Vagina (tissue), 2 donors: ENCODE results near the gene PNMA8C.

Experiments used
- CTCF ChIP-seq, 3 experiments: fragments of 450-650 bp in 2 of 3; fragments of 200-600 bp in 1 of 3; sonication (generic) in 1 of 3; IDR thresholded peaks; one replicate each; pipeline ENCODE4 v1.5.1; 2017 to 2019; ENCODE audit warnings: antibody characterized with exemption in 3 of 3, mild to moderate bottlenecking in 2 of 3, moderate library complexity in 2 of 3
- POLR2AphosphoS5 ChIP-seq, 2 donors: sonication (generic); formaldehyde crosslinking; IDR thresholded peaks; one replicate each; pipeline ENCODE4 v1.9.0; 2017; ENCODE audit warnings: antibody characterized with exemption in 2 of 2, mild to moderate bottlenecking in 2 of 2, low read depth in 1 of 2; ENCODE audit not compliant: insufficient read depth in 1 of 2

DNA sequence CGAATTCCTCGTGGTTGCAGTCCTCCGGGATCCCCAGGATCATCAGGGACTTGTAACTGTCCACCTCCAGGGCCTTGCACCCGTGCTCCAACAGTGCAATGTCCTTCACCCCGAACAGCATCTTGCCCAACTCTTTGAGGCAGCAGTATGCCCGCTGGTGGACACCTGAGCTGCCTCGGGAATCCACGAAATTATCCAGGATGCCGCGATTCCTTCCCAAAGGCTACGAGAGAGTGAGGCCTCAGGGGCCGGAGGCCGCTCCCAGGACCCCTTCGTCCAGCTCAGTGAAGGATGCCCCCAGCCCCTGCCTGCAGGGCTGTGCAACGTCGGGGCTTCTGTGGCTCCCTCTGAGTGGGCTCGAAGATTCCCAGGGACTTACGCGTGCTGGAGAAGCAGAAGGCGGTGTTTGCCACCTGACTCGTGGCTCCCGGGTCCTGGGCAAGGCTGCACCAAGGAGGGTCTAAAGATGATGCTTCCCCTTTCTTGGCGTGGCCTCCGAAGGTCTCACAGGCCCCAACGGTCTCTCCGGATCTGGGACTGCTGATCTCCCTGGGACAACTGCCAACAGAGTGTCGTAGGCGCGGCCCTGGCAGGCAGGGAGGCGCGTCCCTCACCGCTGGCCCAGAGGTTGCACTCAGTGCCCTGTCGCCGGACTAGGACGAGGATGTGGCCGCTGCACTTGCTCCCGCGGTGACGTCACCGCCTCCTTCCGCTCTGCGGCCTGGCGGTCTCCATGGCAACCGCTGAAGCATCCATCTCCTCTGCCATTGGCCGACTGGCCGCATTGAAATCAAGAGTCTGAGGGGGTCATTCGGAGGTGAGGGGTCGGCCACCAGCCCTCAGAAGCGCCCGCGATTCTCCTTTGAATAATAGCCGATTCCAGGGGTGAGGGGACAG, at the start of gene PNMA8C:
- TF ChIP-seq POLR2AphosphoS5 (IDR thresholded peaks at IDR 0.05; ENCODE audit: insufficient read depth in 1 of 2, low read depth in 1 of 2) (no peak), CTCF (IDR thresholded peaks at IDR 0.05) (no peak)
